Measurements from ENCODE around the gene UPB1. TPM values are rescaled to one million over a fixed set of nuclear protein-coding genes. Genes with fewer than 3 reads are reported as not detected.

Gene UPB1
- total and polyA plus RNA-seq, 10 of the 15 experiments (the other 5 are each of a cell fraction or from before 2014, with no cell fraction given), result 0.89 to 20.5 (median 3.1) TPM

- Histone ChIP-seq H3K27me3 (replicated peaks in 1 of 2; ENCODE audit: control insufficient read depth in 2 of 2, insufficient read depth in 2 of 2, low read length in 1 of 2) (no peaks in the 10 kb centered on the region), H3K36me3 (ENCODE audit: control insufficient read depth in 2 of 2, insufficient read depth in 2 of 2, low read length in 1 of 2) (no peaks in the 10 kb centered on the region), H3K4me3 (no peak overlapping the region), H3K79me2 (ENCODE audit: control insufficient read depth, insufficient read depth, low read length) (no peaks in the 10 kb centered on the region), H3K9me3 (replicated peaks; ENCODE audit: control insufficient read depth, insufficient read depth, low read length) (no peaks in the 10 kb centered on the region), H3K9ac (ENCODE audit: control insufficient read depth, insufficient read depth, low read length) (no peak overlapping the region), H2AFZ (ENCODE audit: control insufficient read depth, low read depth, low read length) (peak overlapping the region; percentile 54), H3K4me1 (ENCODE audit: control insufficient read depth, insufficient read depth, low read length) (peaks cover 7% of the 10 kb centered on the region), H3K4me2 (ENCODE audit: control insufficient read depth, insufficient read depth) (no peak overlapping the region; the same call in 1 of the 2 replicates), H3K27ac (ENCODE audit: control insufficient read depth, insufficient read depth) (no peak overlapping the region), H4K20me1 (ENCODE audit: control insufficient read depth, insufficient read depth) (no peaks in the 10 kb centered on the region)
- BruUV-seq (replicated peaks), result no TSS peak
- ChIA-PET POLR2A (interaction anchor here (0.7 to 2.2 kb wide), 2 partner anchors 11 to 232 kb away, joined by 3 to 7 read pairs; no protein-coding TSS in a partner anchor), CTCF (interaction anchor here (0.6 to 1.6 kb wide), 5 partner anchors 9 to 37 kb away, joined by 3 to 5 read pairs (median 3); no protein-coding TSS in a partner anchor), RAD21 (ENCODE audit: unreplicated experiment) (interaction anchor here (1.2 kb wide), 1 partner anchor 29 kb away, joined by 3 read pairs; no protein-coding TSS in a partner anchor), SMC1A (ENCODE audit: uncharacterized antibody, unreplicated experiment) (interaction anchor here (1.1 to 1.6 kb wide), 3 partner anchors 11 to 17 kb away, joined by 4 to 5 read pairs (median 4); no protein-coding TSS in a partner anchor)
- no peak for FAIRE-seq
- intact Hi-C loops (cut with micrococcal nuclease; ENCODE audit: unreplicated experiment), result no loop called here
- no peak for DNase-seq (ENCODE audit: low read depth, low spot score)
- in situ Hi-C loops (cut with MboI), result no loop called here
- WGBS (ENCODE audit: insufficient coverage, insufficient replicate concordance, low lambda C conversion rate, missing lambda C conversion rate), result 56% methylated on average over 1 of the region's 1 CpG
- TF ChIP-seq LARP7 (IDR thresholded peaks at IDR 0.05) (no peak), CREM (IDR thresholded peaks at IDR 0.05; ENCODE audit: low read depth) (no peak), GATAD2B (conservative IDR thresholded peaks at IDR 0.05; ENCODE audit: low read depth) (no peak), STAT1 (conservative IDR thresholded peaks at IDR 0.05) (no peak), EZH2 (IDR thresholded peaks at IDR 0.05; ENCODE audit: borderline replicate concordance, control insufficient read depth, low read depth, low read length) (no peak), RFX5 (IDR thresholded peaks at IDR 0.05; ENCODE audit: low read depth, low read length) (no peak), ZNF24 (IDR thresholded peaks at IDR 0.05) (no peak), USF1 (IDR thresholded peaks at IDR 0.05; ENCODE audit: borderline replicate concordance, extremely low read length, insufficient read depth, low read depth, low read length) (no peak), TARDBP (IDR thresholded peaks at IDR 0.05; ENCODE audit: borderline replicate concordance) (no peak), SIX5 (IDR thresholded peaks at IDR 0.05; ENCODE audit: low read depth, low read length, severe bottlenecking) (no peak), RAD51 (IDR thresholded peaks at IDR 0.05) (no peak)
- TF ChIP-seq, protein P1, sequence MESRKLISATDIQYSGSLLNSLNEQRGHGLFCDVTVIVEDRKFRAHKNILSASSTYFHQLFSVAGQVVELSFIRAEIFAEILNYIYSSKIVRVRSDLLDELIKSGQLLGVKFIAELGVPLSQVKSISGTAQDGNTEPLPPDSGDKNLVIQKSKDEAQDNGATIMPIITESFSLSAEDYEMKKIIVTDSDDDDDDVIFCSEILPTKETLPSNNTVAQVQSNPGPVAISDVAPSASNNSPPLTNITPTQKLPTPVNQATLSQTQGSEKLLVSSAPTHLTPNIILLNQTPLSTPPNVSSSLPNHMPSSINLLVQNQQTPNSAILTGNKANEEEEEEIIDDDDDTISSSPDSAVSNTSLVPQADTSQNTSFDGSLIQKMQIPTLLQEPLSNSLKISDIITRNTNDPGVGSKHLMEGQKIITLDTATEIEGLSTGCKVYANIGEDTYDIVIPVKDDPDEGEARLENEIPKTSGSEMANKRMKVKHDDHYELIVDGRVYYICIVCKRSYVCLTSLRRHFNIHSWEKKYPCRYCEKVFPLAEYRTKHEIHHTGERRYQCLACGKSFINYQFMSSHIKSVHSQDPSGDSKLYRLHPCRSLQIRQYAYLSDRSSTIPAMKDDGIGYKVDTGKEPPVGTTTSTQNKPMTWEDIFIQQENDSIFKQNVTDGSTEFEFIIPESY (IDR thresholded peaks at IDR 0.05), result no peak
- ATAC-seq, result no peak
These were observed 28.3 kb upstream of the UPB1 start for GRCh38 chr22:24466716-24467328.

Measured in GM12878 (cell line).